Activated CD8-positive, alpha-beta T cell treated with anti-CD3 and anti-CD28 coated beads for 36 hours (primary cell): Measurements from ENCODE around the gene ARHGAP10. TPM values are rescaled to one million over a fixed set of nuclear protein-coding genes. Genes with fewer than 3 reads are reported as not detected.

Source experiments
- ATAC-seq: fragments of 200-7000 bp; cut with Tn5 transposase; one replicate; pipeline ENCODE4 v1.10.0; 2021; ENCODE audit warnings: mild to moderate bottlenecking, moderate library complexity
- CTCF ChIA-PET: fragments of 350-600 bp; sonication (Branson Sonifier 250); formaldehyde crosslinking; loops from one replicate; lab custom pipeline; 2021; ENCODE audit warnings: antibody characterized with exemption; lab: Charles Lee
- POLR2A ChIA-PET: fragments of 350-600 bp; sonication (Branson Sonifier 250); formaldehyde crosslinking; loops from one replicate; lab custom pipeline; 2021; ENCODE audit warnings: antibody characterized with exemption; lab: Charles Lee
- DNase-seq: peaks from one replicate; pipeline ENCODE4 v3.0.0-alpha.2; 2020
- H3K27ac Mint-ChIP-seq: one replicate; pipeline ENCODE4 v1.8.0; 2021; ENCODE audit warnings: mild to moderate bottlenecking, mixed read lengths
- H3K27me3 Mint-ChIP-seq: one replicate; pipeline ENCODE4 v1.8.0; 2021; ENCODE audit warnings: mixed read lengths
- H3K36me3 Mint-ChIP-seq: one replicate; pipeline ENCODE4 v1.8.0; 2021; ENCODE audit warnings: low read depth, mixed read lengths
- H3K4me1 Mint-ChIP-seq: one replicate; pipeline ENCODE4 v1.8.0; 2021; ENCODE audit warnings: low read depth, mixed read lengths
- H3K4me3 Mint-ChIP-seq: one replicate; pipeline ENCODE4 v1.8.0; 2021; ENCODE audit warnings: mild to moderate bottlenecking, moderate library complexity, mixed read lengths
- H3K9me3 Mint-ChIP-seq: one replicate; pipeline ENCODE4 v1.8.0; 2021; ENCODE audit warnings: mixed read lengths
- intact Hi-C: fragments of 100-400 bp; cut with micrococcal nuclease; formaldehyde crosslinking; loops from one replicate; pipeline ENCODE4 v1.10.0; 2022
- total RNA-seq, 2 experiments: library from RNA; stranded (reverse); gene quantifications; one replicate each; pipeline ENCODE4 v1.2.3, GENCODE V29; 2021
- TF ChIP-seq, protein P1 (sequence below): fragments of 200-600 bp; IDR thresholded peaks from one replicate; pipeline ENCODE4 v1.8.0; 2022; ENCODE audit warnings: antibody characterized with exemption, mild to moderate bottlenecking

ARHGAP10 gene
- total RNA-seq, 2 experiments from 2014 or later = 4.0 to 5.1 TPM

DNA sequence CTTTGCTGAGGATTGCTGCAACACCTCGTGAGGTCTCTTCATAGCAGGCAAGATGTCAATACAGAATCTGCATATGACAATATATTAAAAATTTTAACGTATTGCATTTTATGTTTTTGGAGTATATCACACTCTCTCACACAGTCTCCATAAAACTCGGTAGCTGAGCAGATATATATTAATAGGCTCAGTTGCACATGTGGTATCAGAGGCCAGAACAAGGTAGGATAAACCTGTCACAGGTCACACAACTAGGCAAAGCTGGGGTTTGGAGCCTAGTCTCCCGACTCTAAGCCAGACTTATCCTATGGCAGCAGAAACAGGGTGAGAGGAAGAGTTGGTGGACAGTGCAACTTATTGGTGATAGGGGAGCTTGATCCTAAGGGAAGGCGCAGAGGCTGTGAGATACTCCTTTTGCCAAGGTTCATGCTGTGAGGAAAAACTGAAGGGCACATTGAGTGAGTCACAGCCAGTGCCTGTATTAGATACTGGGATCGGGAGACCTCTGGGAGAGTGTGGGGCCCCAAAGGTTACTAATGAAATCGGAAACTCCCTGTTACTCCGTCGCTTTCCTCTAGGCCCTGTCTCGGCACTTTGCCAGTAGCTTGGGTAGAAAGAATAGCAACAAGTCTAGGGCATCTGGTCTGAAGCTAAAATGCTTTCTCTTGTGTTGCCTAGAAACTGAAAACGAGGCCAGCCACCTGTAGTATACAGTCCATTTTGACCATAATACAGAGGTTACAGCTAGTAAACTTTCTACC lies 195.7 kb downstream of the ARHGAP10 start:
- Mint-ChIP-seq H3K27me3 (no peaks in the 10 kb centered on the region), H3K4me1 (peaks cover 3% of the 10 kb centered on the region), H3K9me3 (no peaks in the 10 kb centered on the region), H3K36me3 (no peaks in the 10 kb centered on the region), H3K27ac (no peak overlapping the region), H3K4me3 (no peak overlapping the region)
- POLR2A ChIA-PET = no interaction called here
- ATAC-seq (no peak), DNase-seq (no peak)
- intact Hi-C loops = no loop called here
- CTCF ChIA-PET = no interaction called here
- TF ChIP-seq, protein P1, sequence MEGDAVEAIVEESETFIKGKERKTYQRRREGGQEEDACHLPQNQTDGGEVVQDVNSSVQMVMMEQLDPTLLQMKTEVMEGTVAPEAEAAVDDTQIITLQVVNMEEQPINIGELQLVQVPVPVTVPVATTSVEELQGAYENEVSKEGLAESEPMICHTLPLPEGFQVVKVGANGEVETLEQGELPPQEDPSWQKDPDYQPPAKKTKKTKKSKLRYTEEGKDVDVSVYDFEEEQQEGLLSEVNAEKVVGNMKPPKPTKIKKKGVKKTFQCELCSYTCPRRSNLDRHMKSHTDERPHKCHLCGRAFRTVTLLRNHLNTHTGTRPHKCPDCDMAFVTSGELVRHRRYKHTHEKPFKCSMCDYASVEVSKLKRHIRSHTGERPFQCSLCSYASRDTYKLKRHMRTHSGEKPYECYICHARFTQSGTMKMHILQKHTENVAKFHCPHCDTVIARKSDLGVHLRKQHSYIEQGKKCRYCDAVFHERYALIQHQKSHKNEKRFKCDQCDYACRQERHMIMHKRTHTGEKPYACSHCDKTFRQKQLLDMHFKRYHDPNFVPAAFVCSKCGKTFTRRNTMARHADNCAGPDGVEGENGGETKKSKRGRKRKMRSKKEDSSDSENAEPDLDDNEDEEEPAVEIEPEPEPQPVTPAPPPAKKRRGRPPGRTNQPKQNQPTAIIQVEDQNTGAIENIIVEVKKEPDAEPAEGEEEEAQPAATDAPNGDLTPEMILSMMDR = no peak

DNA sequence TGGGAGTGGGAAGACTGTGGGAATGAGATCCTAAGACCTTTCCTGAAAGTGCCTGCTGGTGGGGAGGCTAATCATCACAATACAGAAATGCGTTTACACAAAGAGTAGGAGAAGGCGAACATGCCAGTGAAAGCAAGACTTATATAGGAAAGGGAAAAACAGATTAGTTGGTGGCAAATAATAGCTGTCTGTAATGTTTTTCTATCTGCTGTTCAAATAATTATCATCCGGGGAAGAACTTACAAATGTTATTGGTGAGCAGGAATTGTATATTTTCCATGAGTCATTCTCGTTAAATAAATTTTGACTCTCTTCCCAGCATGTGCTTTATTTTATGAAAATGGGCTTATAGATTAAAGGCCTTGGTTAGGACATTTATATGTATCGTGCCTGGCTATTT lies 196.5 kb downstream of the ARHGAP10 start:
- Mint-ChIP-seq H3K9me3 (no peaks in the 10 kb centered on the region), H3K27ac (no peak overlapping the region), H3K4me1 (peaks cover 3% of the 10 kb centered on the region), H3K36me3 (no peaks in the 10 kb centered on the region), H3K4me3 (no peak overlapping the region), H3K27me3 (no peaks in the 10 kb centered on the region)
- TF ChIP-seq, protein P1 = no peak
- ATAC-seq = no peak
- ChIA-PET CTCF (interaction anchor here (0.8 kb wide), 1 partner anchor 9 kb away, joined by 3 read pairs; no protein-coding TSS in a partner anchor), POLR2A (no interaction called here)
- intact Hi-C loops = no loop called here
- DNase-seq = no peak

DNA sequence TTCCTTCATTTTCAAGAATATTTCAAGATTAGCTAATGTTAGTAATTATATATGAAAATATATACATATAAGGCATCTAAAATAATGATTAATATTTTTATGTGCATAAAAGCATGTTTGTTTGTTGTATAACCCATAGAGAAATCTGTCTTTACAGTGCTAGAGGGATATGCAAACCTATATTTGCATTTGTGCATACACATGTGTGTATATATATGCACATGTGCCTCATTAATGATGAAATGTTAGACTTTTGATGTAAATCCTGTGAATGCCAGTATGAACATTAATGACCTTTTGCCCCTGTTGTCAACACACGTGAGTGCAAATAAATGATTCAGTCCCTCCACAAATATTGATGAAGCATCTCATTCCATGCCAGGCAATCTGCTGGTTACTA lies 197.9 kb downstream of the ARHGAP10 start:
- ChIA-PET POLR2A (no interaction called here), CTCF (no interaction called here)
- TF ChIP-seq, protein P1 = no peak
- H3K9me3 Mint-ChIP-seq = no peaks in the 10 kb centered on the region
- ATAC-seq (no peak), DNase-seq (no peak)
- intact Hi-C loops = no loop called here
- no peaks in the 10 kb centered on the region for H3K4me1 Mint-ChIP-seq
- H3K27me3 Mint-ChIP-seq = no peaks in the 10 kb centered on the region
- no peak overlapping the region for H3K27ac Mint-ChIP-seq
- no peak overlapping the region for H3K4me3 Mint-ChIP-seq
- H3K36me3 Mint-ChIP-seq = no peaks in the 10 kb centered on the region

DNA sequence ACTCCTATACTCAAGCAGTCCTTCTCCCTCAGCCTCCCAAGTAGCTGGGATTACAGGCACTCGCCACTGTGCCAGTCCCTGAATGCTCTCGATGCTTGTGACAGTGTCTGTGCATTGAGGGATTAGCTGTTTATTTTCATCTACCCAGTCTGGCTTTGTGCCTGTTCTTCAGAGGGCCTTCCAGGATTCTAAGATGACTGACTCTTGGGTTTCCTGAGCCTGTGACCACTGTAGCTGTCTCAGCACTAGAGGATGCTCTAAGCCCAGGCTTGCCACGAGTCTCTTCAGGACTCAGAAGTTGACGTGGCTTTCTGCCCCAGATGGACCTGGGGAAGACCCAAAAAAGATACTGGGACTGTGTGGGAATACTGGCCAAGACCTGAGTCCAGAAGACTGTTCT lies 201.4 kb downstream of the ARHGAP10 start:
- intact Hi-C loops = no loop called here
- H3K27me3 Mint-ChIP-seq = no peaks in the 10 kb centered on the region
- no peak for DNase-seq
- CTCF ChIA-PET = no interaction called here
- H3K27ac Mint-ChIP-seq = no peak overlapping the region
- no peak overlapping the region for H3K4me3 Mint-ChIP-seq
- TF ChIP-seq, protein P1 = no peak
- peak; percentile 45 for ATAC-seq
- no peaks in the 10 kb centered on the region for H3K4me1 Mint-ChIP-seq
- H3K36me3 Mint-ChIP-seq = no peaks in the 10 kb centered on the region
- H3K9me3 Mint-ChIP-seq = no peaks in the 10 kb centered on the region
- POLR2A ChIA-PET = no interaction called here

DNA sequence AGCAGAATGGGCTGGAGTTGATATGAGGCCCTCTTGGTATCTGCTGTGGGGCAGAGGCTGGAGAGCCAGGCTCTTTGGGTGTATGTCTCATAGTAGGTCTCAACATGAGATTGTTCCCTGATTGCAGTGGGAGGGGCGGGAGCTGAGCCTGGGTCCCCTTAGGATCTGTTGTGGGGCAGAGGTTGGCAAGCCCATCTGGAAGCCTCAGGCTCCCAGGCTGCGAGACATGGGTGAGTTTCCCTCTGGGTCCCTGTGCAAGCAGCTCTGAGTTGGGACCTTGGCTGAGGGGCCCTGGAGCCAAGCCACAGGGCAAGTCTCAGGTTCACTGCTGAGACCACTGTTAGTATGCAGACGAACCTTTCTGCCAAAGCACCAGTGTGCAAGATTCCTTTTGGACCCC lies 201.9 kb downstream of the ARHGAP10 start:
- no peak overlapping the region for H3K27ac Mint-ChIP-seq
- H3K4me3 Mint-ChIP-seq = no peak overlapping the region
- intact Hi-C loops = no loop called here
- TF ChIP-seq, protein P1 = no peak
- H3K36me3 Mint-ChIP-seq = no peaks in the 10 kb centered on the region
- no peak for DNase-seq
- CTCF ChIA-PET = no interaction called here
- ATAC-seq = no peak
- POLR2A ChIA-PET = no interaction called here
- H3K27me3 Mint-ChIP-seq = no peaks in the 10 kb centered on the region
- no peaks in the 10 kb centered on the region for H3K4me1 Mint-ChIP-seq
- H3K9me3 Mint-ChIP-seq = no peaks in the 10 kb centered on the region
